Activated CD8-positive, alpha-beta memory T cell treated with anti-CD3 and anti-CD28 coated beads, Interleukin-2, amount 50 U/mL, for 1 hour (primary cell): ENCODE results near the gene PRKCD.
"Not testable (repeated sequence)": the region's sequence is repeated elsewhere in the genome, so short reads cannot be mapped to it uniquely, and the experiment has no call there.

Source experiments
- DNase-seq: peaks from one replicate; pipeline ENCODE4 v3.0.0-alpha.2; 2020; ENCODE audit errors: extremely low read depth

PRKCD gene

GRCh38 chr3:53139906-53140846, 20.8 kb upstream of the PRKCD start:
- DNase-seq = no peak

GRCh38 chr3:53140847-53141845, 19.9 kb upstream of the PRKCD start:
- no peak for DNase-seq

GRCh38 chr3:53142986-53143385, 18.0 kb upstream of the PRKCD start:
- DNase-seq = no peak

- DNase-seq = no peak
These were observed 16.6 kb upstream of the PRKCD start for GRCh38 chr3:53144446-53144845.

GRCh38 chr3:53144862-53145712, 15.9 kb upstream of the PRKCD start:
- no peak for DNase-seq

GRCh38 chr3:53145713-53146080, 15.3 kb upstream of the PRKCD start:
- no peak for DNase-seq

GRCh38 chr3:53146319-53146891, 14.6 kb upstream of the PRKCD start:
- no peak for DNase-seq

- no peak for DNase-seq
These were observed 13.7 kb upstream of the PRKCD start for GRCh38 chr3:53147151-53147902.

GRCh38 chr3:53147903-53148400, 13.1 kb upstream of the PRKCD start:
- DNase-seq = no peak

- DNase-seq = no peak
These were observed 11.9 kb upstream of the PRKCD start for GRCh38 chr3:53149006-53149690.

- no peak for DNase-seq
These were observed 11.3 kb upstream of the PRKCD start for GRCh38 chr3:53149699-53150098.

GRCh38 chr3:53150247-53151085, 10.5 kb upstream of the PRKCD start:
- DNase-seq = no peak

- DNase-seq = not testable (repeated sequence)
These were observed 9.9 kb upstream of the PRKCD start for GRCh38 chr3:53151086-53151438.

GRCh38 chr3:53151465-53151864, 9.5 kb upstream of the PRKCD start:
- DNase-seq = no peak

- DNase-seq = no peak
These were observed 8.9 kb upstream of the PRKCD start for GRCh38 chr3:53151870-53152660.

- DNase-seq = no peak
These were observed 7.7 kb upstream of the PRKCD start for GRCh38 chr3:53153264-53153823.

- DNase-seq = no peak
These were observed 7.0 kb upstream of the PRKCD start for GRCh38 chr3:53153980-53154379.

- DNase-seq = no peak
These were observed 6.1 kb upstream of the PRKCD start for GRCh38 chr3:53154881-53155285.
